ENCODE results near the gene ST14. TPM values are rescaled to one million over a fixed set of nuclear protein-coding genes. Genes with fewer than 3 reads are reported as not detected.

Gene ST14
- total RNA-seq: 39.8 TPM

GRCh38 chr11:130159657-130160497 lies at the start of gene ST14:
ST14 (plus strand) TSS chr11:130159782; CDS start chr11:130159980, 198 bp downstream.

Small RNA genes lying within 50 kb of the gene (small RNA-seq; reads per million reads assigned to genes)
- not detected for gene RF00015 (ENCODE audit: low replicate concordance)

Other genes starting within 250 kb of the ST14 start
- gene PRDM10, start 156.9 kb upstream of the ST14 start, total RNA-seq: 7.5 TPM
- gene APLP2, start 89.9 kb upstream of the ST14 start, total RNA-seq: 284 TPM
- 81.2 TPM for gene ZBTB44, start 155.1 kb downstream of the ST14 start, total RNA-seq